Hepatocyte (in vitro differentiated cells): ENCODE results near the gene ESPL1. TPM values are rescaled to one million over a fixed set of nuclear protein-coding genes. Genes with fewer than 3 reads are reported as not detected.

Experiments
- DNase-seq: peaks from one replicate; pipeline ENCODE4 v3.0.0-alpha.2; 2016; ENCODE audit warnings: low spot score
- H2AFZ ChIP-seq: fragments of 200-600 bp; sonication (generic); 2 replicates; pipeline ENCODE4 v1.6.0; 2016; ENCODE audit warnings: antibody characterized with exemption, mild to moderate bottlenecking
- H3K27ac ChIP-seq: fragments of 200-600 bp; sonication (generic); 2 replicates; pipeline ENCODE4 v1.5.1; 2016; ENCODE audit warnings: mild to moderate bottlenecking
- H3K27me3 ChIP-seq: fragments of 200-600 bp; sonication (generic); 2 replicates; pipeline ENCODE4 v1.6.1; 2016
- H3K36me3 ChIP-seq: fragments of 200-600 bp; sonication (generic); replicated peaks from 2 replicates; pipeline ENCODE4 v1.5.1; 2016; ENCODE audit warnings: low read depth; ENCODE audit not compliant: insufficient read depth
- H3K4me1 ChIP-seq: fragments of 200-600 bp; sonication (generic); 2 replicates; pipeline ENCODE4 v1.5.1; 2016; ENCODE audit warnings: mild to moderate bottlenecking, moderate library complexity; ENCODE audit not compliant: insufficient read depth
- H3K4me2 ChIP-seq: fragments of 200-600 bp; sonication (generic); 2 replicates; pipeline ENCODE4 v1.6.0; 2016
- H3K4me3 ChIP-seq: fragments of 200-600 bp; sonication (generic); 2 replicates; pipeline ENCODE4 v1.5.1; 2016; ENCODE audit warnings: mild to moderate bottlenecking
- H3K79me2 ChIP-seq: fragments of 200-600 bp; sonication (generic); 2 replicates; pipeline ENCODE4 v1.6.0; 2017; ENCODE audit warnings: mild to moderate bottlenecking
- H3K9me2 ChIP-seq: fragments of 200-600 bp; sonication (generic); replicated peaks from 2 replicates; pipeline ENCODE4 v1.6.0; 2017; ENCODE audit warnings: mild to moderate bottlenecking; ENCODE audit not compliant: insufficient read depth
- H3K9me3 ChIP-seq: fragments of 200-600 bp; sonication (generic); 2 replicates; pipeline ENCODE4 v1.5.1; 2016; ENCODE audit warnings: low read depth, mild to moderate bottlenecking
- H4K20me1 ChIP-seq: fragments of 200-600 bp; sonication (generic); 2 replicates; pipeline ENCODE4 v1.6.0; 2016; ENCODE audit warnings: mild to moderate bottlenecking; ENCODE audit not compliant: insufficient read depth, poor library complexity, severe bottlenecking
- EZH2 ChIP-seq: fragments of 200-600 bp; sonication (generic); IDR thresholded peaks from 2 replicates; pipeline ENCODE4 v1.6.1; 2016; ENCODE audit warnings: antibody characterized with exemption, mild to moderate bottlenecking, borderline replicate concordance
- EZH2phosphoT487 ChIP-seq: fragments of 200-600 bp; sonication (generic); IDR thresholded peaks from one replicate; pipeline ENCODE4 v1.6.1; 2018; ENCODE audit warnings: antibody characterized with exemption, mild to moderate bottlenecking, low read depth, moderate library complexity; ENCODE audit not compliant: unreplicated experiment, severe bottlenecking
- WGBS: methylation state at CpG from one replicate; pipeline ENCODE4 v1.1.6; 2016; ENCODE audit warnings: low lambda C conversion rate; ENCODE audit errors: missing lambda C conversion rate; 5-methylcytosine and 5-hydroxymethylcytosine counted together
- polyA plus RNA-seq: library from polyadenylated mRNA; unstranded; fragments of >200 nt; fragmentation: Nextera tagmentation; extraction: Ambion mirVana; gene quantifications from 2 replicates; pipeline ENCODE4 v1.2.1, GENCODE V29; 2016
- total RNA-seq: library from RNA; depleted of rRNA; stranded (reverse); fragments of >200 nt; gene quantifications from 2 replicates; pipeline ENCODE4 v1.2.3, GENCODE V29; 2014
- TF ChIP-seq, protein P1 (sequence below): fragments of 200-600 bp; sonication (generic); IDR thresholded peaks from 2 replicates; pipeline ENCODE4 v1.5.1; 2016; ENCODE audit warnings: antibody characterized with exemption, mild to moderate bottlenecking; ENCODE audit not compliant: poor library complexity

ESPL1 gene
- total and polyA plus RNA-seq, 2 experiments from 2014 or later, result 5.8 to 7.6 TPM

DNA sequence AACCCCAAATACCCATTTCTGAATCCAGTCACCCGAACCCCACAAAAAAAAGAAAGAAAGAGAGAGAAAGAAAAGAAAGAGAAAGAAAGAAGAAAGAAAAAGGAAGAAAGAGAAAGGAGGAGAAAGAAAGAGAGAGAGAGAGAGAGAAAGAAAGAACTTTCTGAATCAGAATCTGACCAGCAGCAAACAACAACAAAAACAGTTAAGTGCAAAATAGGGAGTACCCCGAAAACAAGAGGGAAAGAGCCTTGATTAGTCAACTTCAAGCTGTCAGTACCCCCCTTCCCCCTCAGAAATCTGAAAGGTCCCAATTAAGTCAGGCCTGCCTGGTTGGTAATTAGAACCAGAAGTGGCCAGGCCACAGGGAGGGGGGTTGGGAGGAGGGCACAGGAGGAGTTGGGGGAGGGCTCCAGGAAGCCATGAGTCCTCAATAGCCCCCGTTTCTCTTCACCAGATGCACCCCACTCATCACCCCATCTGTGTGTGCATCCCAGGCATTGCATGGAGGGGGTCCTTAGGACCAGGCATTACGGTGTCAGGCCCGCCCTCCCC, 45.9 kb upstream of the ESPL1 start:
- H3K9me2 ChIP-seq, result no peaks in the 10 kb centered on the region
- H3K4me2 ChIP-seq, result peak overlapping the region; percentile 98
- no peaks in the 10 kb centered on the region for H3K27me3 ChIP-seq
- H3K79me2 ChIP-seq, result peaks cover 28% of the 10 kb centered on the region
- TF ChIP-seq EZH2phosphoT487 (no peak), EZH2 (no peak)
- TF ChIP-seq, protein P1, sequence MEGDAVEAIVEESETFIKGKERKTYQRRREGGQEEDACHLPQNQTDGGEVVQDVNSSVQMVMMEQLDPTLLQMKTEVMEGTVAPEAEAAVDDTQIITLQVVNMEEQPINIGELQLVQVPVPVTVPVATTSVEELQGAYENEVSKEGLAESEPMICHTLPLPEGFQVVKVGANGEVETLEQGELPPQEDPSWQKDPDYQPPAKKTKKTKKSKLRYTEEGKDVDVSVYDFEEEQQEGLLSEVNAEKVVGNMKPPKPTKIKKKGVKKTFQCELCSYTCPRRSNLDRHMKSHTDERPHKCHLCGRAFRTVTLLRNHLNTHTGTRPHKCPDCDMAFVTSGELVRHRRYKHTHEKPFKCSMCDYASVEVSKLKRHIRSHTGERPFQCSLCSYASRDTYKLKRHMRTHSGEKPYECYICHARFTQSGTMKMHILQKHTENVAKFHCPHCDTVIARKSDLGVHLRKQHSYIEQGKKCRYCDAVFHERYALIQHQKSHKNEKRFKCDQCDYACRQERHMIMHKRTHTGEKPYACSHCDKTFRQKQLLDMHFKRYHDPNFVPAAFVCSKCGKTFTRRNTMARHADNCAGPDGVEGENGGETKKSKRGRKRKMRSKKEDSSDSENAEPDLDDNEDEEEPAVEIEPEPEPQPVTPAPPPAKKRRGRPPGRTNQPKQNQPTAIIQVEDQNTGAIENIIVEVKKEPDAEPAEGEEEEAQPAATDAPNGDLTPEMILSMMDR, result no peak
- peaks cover 56% of the 10 kb centered on the region for H3K4me1 ChIP-seq
- H4K20me1 ChIP-seq, result no peaks in the 10 kb centered on the region
- 37% methylated on average over 4 of the region's 5 CpGs for WGBS
- H3K36me3 ChIP-seq, result no peaks in the 10 kb centered on the region
- peak overlapping the region; percentile 35 for H3K4me3 ChIP-seq
- H3K27ac ChIP-seq, result peak overlapping the region; percentile 100
- no peak for DNase-seq
- H3K9me3 ChIP-seq, result no peaks in the 10 kb centered on the region
- H2AFZ ChIP-seq, result no peak overlapping the region

DNA sequence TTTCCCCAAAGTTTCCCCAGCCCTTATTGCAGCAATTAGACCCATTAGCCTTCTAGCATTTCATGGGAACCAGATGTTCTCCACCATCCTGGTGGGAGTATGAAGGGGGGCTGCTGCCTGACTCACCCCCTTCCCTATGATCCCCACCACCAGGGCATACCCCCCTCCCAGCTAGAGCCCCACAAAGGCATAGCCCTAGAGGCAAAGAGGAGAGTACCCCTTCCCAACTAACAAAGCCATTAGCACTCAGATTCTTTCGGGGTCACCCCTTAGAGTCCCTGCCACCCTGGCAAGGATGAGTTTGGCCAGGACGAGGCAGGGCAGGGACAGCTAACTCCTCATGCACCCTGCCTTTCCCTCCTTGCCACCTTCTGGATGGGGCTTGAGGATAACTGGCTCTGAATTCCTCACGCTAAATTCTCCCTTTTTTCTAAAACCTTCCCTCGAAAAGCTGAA, 45.3 kb upstream of the ESPL1 start:
- Histone ChIP-seq H3K27me3 (no peaks in the 10 kb centered on the region), H3K27ac (peak overlapping the region; percentile 100), H3K4me1 (peaks cover 50% of the 10 kb centered on the region), H3K79me2 (peaks cover 24% of the 10 kb centered on the region), H3K9me2 (no peaks in the 10 kb centered on the region), H4K20me1 (no peaks in the 10 kb centered on the region), H3K36me3 (no peaks in the 10 kb centered on the region), H2AFZ (no peak overlapping the region), H3K4me3 (no peak overlapping the region), H3K4me2 (peak overlapping the region; percentile 98), H3K9me3 (no peaks in the 10 kb centered on the region)
- no peak for TF ChIP-seq EZH2phosphoT487
- no peak for TF ChIP-seq EZH2
- TF ChIP-seq, protein P1, result no peak
- DNase-seq, result no peak
- WGBS, result 38% methylated on average over 4 of the region's 4 CpGs

DNA sequence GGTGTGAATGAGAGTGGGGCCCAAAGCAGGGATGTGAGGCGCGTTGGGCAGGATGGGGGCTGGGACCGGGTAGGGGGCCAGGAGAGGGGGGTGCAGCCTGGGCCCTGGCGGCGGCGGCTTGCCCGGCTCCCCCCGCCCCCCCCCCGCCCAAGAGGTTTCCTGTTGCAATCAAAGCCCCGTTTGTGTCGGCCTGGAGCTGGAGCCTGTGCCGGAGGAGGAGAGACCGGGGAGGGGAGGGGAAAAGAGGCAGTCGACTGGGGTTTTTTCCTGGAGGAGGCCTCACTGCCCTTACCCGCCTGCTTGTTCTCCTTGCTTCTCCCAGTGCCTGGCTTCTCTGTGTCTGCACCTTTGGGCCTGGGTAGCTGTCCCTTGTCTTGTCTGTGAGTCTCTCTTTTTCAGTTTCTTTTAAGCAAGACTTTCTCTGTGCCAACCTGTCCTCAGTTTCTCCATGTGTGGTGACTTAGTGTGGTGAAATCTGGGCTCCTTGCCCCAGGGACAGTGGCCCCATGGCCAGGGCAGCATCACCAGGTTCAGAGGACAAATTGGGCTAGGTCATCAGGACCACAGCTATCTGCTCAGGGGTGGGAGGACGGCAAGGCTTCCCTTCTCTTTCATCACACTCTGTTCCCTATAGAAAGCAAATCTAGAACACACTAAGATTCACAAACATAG, 44.6 kb upstream of the ESPL1 start:
- Histone ChIP-seq H3K36me3 (no peaks in the 10 kb centered on the region), H3K27ac (peak overlapping the region; percentile 100), H3K27me3 (no peaks in the 10 kb centered on the region), H3K9me2 (no peaks in the 10 kb centered on the region), H3K4me2 (peak overlapping the region; percentile 98), H3K9me3 (no peaks in the 10 kb centered on the region), H4K20me1 (no peaks in the 10 kb centered on the region), H2AFZ (no peak overlapping the region), H3K4me3 (no peak overlapping the region), H3K79me2 (peaks cover 17% of the 10 kb centered on the region), H3K4me1 (peaks cover 43% of the 10 kb centered on the region)
- DNase-seq, result peak; percentile 80
- WGBS, result 43% methylated on average over 4 of the region's 16 CpGs
- TF ChIP-seq EZH2 (no peak), EZH2phosphoT487 (no peak)
- TF ChIP-seq, protein P1, result no peak
